ENCODE results near the gene MID2. TPM values are rescaled to one million over a fixed set of nuclear protein-coding genes. Genes with fewer than 3 reads are reported as not detected.

The MID2 gene, protein sequence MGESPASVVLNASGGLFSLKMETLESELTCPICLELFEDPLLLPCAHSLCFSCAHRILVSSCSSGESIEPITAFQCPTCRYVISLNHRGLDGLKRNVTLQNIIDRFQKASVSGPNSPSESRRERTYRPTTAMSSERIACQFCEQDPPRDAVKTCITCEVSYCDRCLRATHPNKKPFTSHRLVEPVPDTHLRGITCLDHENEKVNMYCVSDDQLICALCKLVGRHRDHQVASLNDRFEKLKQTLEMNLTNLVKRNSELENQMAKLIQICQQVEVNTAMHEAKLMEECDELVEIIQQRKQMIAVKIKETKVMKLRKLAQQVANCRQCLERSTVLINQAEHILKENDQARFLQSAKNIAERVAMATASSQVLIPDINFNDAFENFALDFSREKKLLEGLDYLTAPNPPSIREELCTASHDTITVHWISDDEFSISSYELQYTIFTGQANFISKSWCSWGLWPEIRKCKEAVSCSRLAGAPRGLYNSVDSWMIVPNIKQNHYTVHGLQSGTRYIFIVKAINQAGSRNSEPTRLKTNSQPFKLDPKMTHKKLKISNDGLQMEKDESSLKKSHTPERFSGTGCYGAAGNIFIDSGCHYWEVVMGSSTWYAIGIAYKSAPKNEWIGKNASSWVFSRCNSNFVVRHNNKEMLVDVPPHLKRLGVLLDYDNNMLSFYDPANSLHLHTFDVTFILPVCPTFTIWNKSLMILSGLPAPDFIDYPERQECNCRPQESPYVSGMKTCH
- 10 to 100 TPM; 50.7 to 61.3 (median 55.6) TPM for total RNA-seq

DNA sequence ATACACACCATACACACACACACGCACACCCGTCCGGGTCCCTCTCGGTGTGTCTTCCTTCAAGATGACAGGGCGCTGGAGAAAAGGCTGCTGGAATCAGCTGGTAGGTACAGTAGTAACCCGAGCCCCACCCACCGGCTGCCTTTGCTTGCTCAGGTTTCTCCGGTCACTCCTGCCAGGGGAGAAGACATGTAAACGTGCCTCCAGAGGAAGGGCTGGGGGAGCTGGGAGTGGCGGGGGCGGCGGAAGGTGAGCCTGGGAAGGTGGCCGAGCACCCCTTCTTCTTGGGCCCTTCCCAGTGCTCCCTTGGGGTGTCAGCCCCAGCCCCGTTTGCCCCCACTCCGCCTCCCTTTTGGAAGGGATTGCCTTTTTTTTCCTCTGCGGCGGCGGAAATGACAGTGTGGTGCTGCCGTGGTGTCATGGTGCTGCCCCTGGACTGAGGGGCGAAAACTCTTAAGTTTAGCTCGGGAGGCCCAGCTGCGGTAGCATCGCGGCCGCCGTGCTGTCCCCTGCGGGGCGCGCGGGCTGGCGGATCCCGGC lies at the start of gene MID2:
Gene MID2, plus strand, starts transcription at position 169 of the 540 bp plus-strand sequence. CDS start 561 bp downstream, outside the sequence.
- DNase-seq (ENCODE audit: low spot score in 2 of 2), result peak; percentile 59 to 94
- 3 to 23% methylated on average over 21 to 30 of the region's 32 CpGs for WGBS, 2 donors
- H3K4me3 ChIP-seq (ENCODE audit: low read depth, poor library complexity, severe bottlenecking), result peak within 1 kb of the TSS; percentile 40
- intact Hi-C loops (cut with DNase I; ENCODE audit: low total_unique reads), result no loop called here
- TF ChIP-seq, protein P1, sequence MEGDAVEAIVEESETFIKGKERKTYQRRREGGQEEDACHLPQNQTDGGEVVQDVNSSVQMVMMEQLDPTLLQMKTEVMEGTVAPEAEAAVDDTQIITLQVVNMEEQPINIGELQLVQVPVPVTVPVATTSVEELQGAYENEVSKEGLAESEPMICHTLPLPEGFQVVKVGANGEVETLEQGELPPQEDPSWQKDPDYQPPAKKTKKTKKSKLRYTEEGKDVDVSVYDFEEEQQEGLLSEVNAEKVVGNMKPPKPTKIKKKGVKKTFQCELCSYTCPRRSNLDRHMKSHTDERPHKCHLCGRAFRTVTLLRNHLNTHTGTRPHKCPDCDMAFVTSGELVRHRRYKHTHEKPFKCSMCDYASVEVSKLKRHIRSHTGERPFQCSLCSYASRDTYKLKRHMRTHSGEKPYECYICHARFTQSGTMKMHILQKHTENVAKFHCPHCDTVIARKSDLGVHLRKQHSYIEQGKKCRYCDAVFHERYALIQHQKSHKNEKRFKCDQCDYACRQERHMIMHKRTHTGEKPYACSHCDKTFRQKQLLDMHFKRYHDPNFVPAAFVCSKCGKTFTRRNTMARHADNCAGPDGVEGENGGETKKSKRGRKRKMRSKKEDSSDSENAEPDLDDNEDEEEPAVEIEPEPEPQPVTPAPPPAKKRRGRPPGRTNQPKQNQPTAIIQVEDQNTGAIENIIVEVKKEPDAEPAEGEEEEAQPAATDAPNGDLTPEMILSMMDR (IDR thresholded peaks at IDR 0.05), result no peak
- no peak for TF ChIP-seq POLR2A (IDR thresholded peaks at IDR 0.05)

DNA sequence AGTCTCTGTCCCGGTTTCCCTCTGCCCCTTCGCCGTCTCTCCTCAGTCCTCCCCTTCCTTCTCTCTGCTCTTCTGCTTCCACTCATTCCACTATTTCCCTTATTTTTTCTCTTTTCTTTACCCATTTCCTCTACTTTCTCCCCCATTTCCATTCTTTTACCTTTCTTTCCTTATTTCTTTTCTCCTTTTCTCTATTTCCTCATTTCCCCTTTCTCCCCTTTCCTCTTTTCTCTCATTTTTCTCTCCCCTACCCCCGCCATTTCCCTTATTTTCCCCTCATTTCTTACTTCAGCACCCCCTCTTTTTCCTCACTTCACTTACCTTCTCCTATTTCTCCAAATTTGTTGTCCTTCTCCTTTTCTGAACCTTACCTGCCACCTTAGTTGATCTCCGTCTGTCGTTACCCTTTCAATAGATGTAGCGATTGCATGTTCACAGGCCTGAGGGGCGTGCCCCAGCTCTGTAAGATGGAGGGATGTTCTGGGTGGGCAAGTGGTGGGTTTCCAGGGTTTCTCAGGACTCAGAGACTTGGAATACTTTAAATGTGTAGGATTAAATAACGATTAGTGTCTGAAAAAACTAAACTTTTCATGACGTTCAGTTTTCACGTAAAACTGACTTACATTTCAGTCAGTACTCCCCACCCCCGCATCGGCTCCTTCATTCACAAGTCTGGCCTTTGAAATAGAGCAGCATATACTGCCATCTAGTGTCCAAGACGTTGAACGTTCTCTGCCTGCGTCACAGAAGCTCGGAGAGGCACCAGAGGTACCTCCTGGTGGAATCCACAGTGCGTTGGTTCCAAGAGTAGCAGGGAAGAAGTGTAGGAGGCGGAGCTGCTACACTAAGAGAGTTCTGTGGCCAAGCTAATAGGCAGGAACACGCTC lies 48.8 kb upstream of the MID2 start:
- TF ChIP-seq, protein P1 (IDR thresholded peaks at IDR 0.05), result no peak
- TF ChIP-seq POLR2A (IDR thresholded peaks at IDR 0.05), result no peak
- intact Hi-C loops (cut with DNase I; ENCODE audit: low total_unique reads), result loop anchor here (5.0 kb wide), 1 partner anchor 115 kb away; no protein-coding TSS in a partner anchor
- 5 to 13% methylated on average over 20 of the region's 20 CpGs for WGBS, 2 donors
- H3K4me3 ChIP-seq (ENCODE audit: low read depth, poor library complexity, severe bottlenecking), result no peak overlapping the region
- peak; percentile 87 to 95 for DNase-seq (ENCODE audit: low spot score in 2 of 2)

DNA sequence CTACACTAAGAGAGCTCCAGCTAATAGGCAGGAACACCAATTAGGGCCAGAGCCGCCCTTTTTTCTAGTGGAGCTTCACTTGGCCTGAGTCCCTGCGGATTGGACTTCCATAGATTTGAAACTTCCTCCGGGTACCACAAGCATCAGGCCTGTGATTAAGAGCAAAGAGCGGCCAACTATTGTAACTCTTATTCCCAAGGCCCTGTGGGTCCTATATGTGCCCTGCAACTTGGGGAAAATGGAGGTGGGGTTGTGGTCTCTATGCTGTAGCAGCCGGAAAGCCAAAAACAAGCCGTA lies 48.2 kb upstream of the MID2 start, which contains the start of gene NCBP2L:
Gene NCBP2L, plus strand, starts transcription at position 198 of the 297 bp plus-strand sequence. CDS start 16,488 bp downstream, outside the sequence.
- intact Hi-C loops (cut with DNase I; ENCODE audit: low total_unique reads), result loop anchor here (5.0 kb wide), 1 partner anchor 115 kb away; no protein-coding TSS in a partner anchor
- 46 to 60% methylated on average over 6 of the region's 6 CpGs for WGBS, 2 donors
- no peak for DNase-seq (ENCODE audit: low spot score in 2 of 2)
- no peak within 1 kb of the TSS for H3K4me3 ChIP-seq (ENCODE audit: low read depth, poor library complexity, severe bottlenecking)
- TF ChIP-seq, protein P1 (IDR thresholded peaks at IDR 0.05), result no peak
- no peak for TF ChIP-seq POLR2A (IDR thresholded peaks at IDR 0.05)

DNA sequence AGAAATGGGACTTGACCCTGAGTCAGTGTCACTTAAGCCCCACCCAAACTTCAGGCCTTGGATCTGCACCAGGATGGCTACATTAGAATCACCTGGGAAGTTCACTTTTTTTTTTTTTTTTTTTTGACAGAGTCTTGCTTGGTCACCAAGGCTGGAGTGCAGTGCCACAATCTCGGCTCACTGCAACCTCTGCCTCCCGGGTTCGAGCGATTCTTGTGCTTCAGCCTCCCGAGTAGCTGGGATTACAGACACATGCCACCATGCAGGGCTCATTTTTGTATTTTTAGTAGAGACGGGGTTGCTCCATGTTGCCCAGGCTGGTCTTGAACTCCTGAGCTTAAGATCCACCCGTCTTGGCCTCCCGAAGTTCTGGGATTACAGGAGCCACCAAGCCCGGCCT lies 45.1 kb upstream of the MID2 start:
- peak in 1 of 2 donors; percentile 62 for DNase-seq (ENCODE audit: low spot score in 2 of 2)
- WGBS, 2 donors, result 92 to 94% methylated on average over 9 of the region's 9 CpGs
- H3K4me3 ChIP-seq (ENCODE audit: low read depth, poor library complexity, severe bottlenecking), result no peak overlapping the region
- intact Hi-C loops (cut with DNase I; ENCODE audit: low total_unique reads), result no loop called here
- TF ChIP-seq, protein P1 (IDR thresholded peaks at IDR 0.05), result no peak
- no peak for TF ChIP-seq POLR2A (IDR thresholded peaks at IDR 0.05)

DNA sequence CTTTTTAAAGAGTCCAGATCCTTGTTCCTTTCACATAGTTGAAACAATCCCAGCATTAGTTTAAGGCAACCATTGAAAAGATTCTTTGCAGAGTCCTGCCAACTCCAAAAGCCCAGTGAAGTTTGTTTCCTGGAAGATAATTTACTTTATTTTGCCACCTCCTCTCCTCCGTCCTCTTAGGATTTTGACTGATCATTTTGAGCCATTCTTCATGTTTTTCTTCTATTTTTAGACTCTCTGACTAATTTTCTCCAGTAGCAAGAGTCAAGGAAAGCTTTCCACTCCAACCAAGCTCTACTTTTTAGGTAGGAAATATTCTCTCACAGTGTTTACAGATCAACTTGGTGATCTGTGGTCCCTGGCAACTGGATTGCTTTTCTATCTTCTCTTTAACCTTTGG lies 37.8 kb upstream of the MID2 start:
- no peak for DNase-seq (ENCODE audit: low spot score in 2 of 2)
- intact Hi-C loops (cut with DNase I; ENCODE audit: low total_unique reads), result no loop called here
- TF ChIP-seq POLR2A (IDR thresholded peaks at IDR 0.05), result no peak
- TF ChIP-seq, protein P1 (IDR thresholded peaks at IDR 0.05), result no peak
- 6 to 8% methylated on average over 1 of the region's 1 CpG for WGBS, 2 donors
- no peak overlapping the region for H3K4me3 ChIP-seq (ENCODE audit: low read depth, poor library complexity, severe bottlenecking)

Data from lower leg skin (tissue), 4 donors.